Measurements from ENCODE around the gene KLK2.

DNA sequence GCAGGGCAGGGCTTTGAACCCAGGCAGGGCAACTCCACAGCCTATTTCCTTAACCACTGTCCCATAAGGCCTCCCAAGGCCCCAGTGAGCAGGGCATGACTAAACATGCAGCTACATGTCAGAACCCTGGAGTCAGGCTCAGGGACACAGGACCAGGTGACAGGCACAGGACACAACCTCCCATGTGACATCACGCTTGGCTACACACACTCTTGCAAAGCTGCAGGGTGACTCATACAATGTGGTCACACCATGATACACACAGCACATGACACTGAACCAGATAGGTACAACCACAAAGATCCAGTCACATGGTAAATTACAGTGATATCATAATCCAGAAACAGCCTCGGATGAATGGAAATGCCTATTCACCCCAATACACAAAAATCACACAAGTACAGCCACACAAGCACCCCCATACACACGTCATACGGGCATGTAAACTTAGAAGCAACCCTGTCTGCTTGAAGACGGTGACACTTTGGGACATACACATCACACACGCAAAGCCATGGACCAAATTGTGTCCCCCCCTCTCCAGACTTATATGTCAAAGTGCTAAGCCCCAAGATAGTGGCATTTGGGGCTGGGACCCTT, 23.5 kb downstream of the KLK2 start:
- TF ChIP-seq GATA3 (IDR thresholded peaks at IDR 0.05; ENCODE audit: low read depth, low read length) (no peak), GATA2 (IDR thresholded peaks at IDR 0.05; ENCODE audit: low read depth, low read length) (no peak)
